CD1c-positive myeloid dendritic cell (primary cell): Measurements from ENCODE around the gene MAML2.

ENCODE experiments used
- DNase-seq: peaks from one replicate; pipeline ENCODE4 v3.0.0-alpha.2; 2016; ENCODE audit errors: extremely low spot score

The MAML2 gene

GRCh38 chr11:96241331-96241841, 101.6 kb downstream of the MAML2 start:
- DNase-seq = no peak

GRCh38 chr11:96238563-96239135, 104.3 kb downstream of the MAML2 start:
- DNase-seq = no peak

- no peak for DNase-seq
Measured at GRCh38 chr11:96237766-96238266, 105.2 kb downstream of the MAML2 start.

- peak; percentile 63 for DNase-seq
Measured at GRCh38 chr11:96235751-96236150, 107.2 kb downstream of the MAML2 start.

GRCh38 chr11:96234866-96235441, 108.0 kb downstream of the MAML2 start:
- no peak for DNase-seq

- peak; percentile 50 for DNase-seq
Measured at GRCh38 chr11:96232132-96232531, 110.9 kb downstream of the MAML2 start.

- peak; percentile 93 for DNase-seq
Measured at GRCh38 chr11:96230686-96231085, 112.3 kb downstream of the MAML2 start.

- peak; percentile 89 for DNase-seq
Measured at GRCh38 chr11:96229354-96229977, 113.5 kb downstream of the MAML2 start.

- DNase-seq = no peak
Measured at GRCh38 chr11:96228910-96229309, 114.1 kb downstream of the MAML2 start.

- DNase-seq = no peak
Measured at GRCh38 chr11:96228473-96228891, 114.5 kb downstream of the MAML2 start.

GRCh38 chr11:96227244-96227643, 115.8 kb downstream of the MAML2 start:
- no peak for DNase-seq

- DNase-seq = no peak
Measured at GRCh38 chr11:96223083-96223482, 119.9 kb downstream of the MAML2 start.

GRCh38 chr11:96222102-96222501, 120.9 kb downstream of the MAML2 start:
- no peak for DNase-seq

- DNase-seq = no peak
Measured at GRCh38 chr11:96221244-96222070, 121.5 kb downstream of the MAML2 start.

- peak; percentile 77 for DNase-seq
Measured at GRCh38 chr11:96219981-96220623, 122.9 kb downstream of the MAML2 start.

- no peak for DNase-seq
Measured at GRCh38 chr11:96218901-96219300, 124.1 kb downstream of the MAML2 start.

- no peak for DNase-seq
Measured at GRCh38 chr11:96218006-96218405, 125.0 kb downstream of the MAML2 start.

GRCh38 chr11:96217206-96217605, 125.8 kb downstream of the MAML2 start:
- no peak for DNase-seq

- DNase-seq = no peak
Measured at GRCh38 chr11:96215826-96216225, 127.2 kb downstream of the MAML2 start.

- no peak for DNase-seq
Measured at GRCh38 chr11:96215110-96215782, 127.7 kb downstream of the MAML2 start.

GRCh38 chr11:96214777-96215109, 128.3 kb downstream of the MAML2 start:
- DNase-seq = no peak
